Measurements from ENCODE around the gene CLECL1.
"Not testable (repeated sequence)": the region's sequence is repeated elsewhere in the genome, so short reads cannot be mapped to it uniquely, and the experiment has no call there.

The CLECL1 gene

GRCh38 chr12:9694241-9694640 lies 38.7 kb downstream of the CLECL1 start:
- no peak for DNase-seq

GRCh38 chr12:9692909-9693308 lies 40.0 kb downstream of the CLECL1 start:
- DNase-seq: no peak

- no peak for DNase-seq
Measured at GRCh38 chr12:9687228-9687627, 45.7 kb downstream of the CLECL1 start.

- no peak for DNase-seq
Measured at GRCh38 chr12:9685915-9686314, 47.0 kb downstream of the CLECL1 start.

- DNase-seq: not testable (repeated sequence)
Measured at GRCh38 chr12:9685366-9685765, 47.5 kb downstream of the CLECL1 start.

- not testable (repeated sequence) for DNase-seq
Measured at GRCh38 chr12:9682949-9683348, 49.9 kb downstream of the CLECL1 start.

- DNase-seq: not testable (repeated sequence)
Measured at GRCh38 chr12:9682508-9682907, 50.4 kb downstream of the CLECL1 start.

GRCh38 chr12:9674226-9674590 lies 58.7 kb downstream of the CLECL1 start:
- DNase-seq: no peak

- DNase-seq: peak; percentile 71 to 77
Measured at GRCh38 chr12:9673404-9674225, 59.3 kb downstream of the CLECL1 start.
